Muscle layer of duodenum (tissue), 2 donors: ENCODE measurements around the gene IL12B.
"Not testable (repeated sequence)": the region's sequence is repeated elsewhere in the genome, so short reads cannot be mapped to it uniquely, and the experiment has no call there.

Experiments used
- H3K27ac ChIP-seq: one replicate; pipeline ENCODE4 v1.7.0; 2013; ENCODE audit warnings: mild to moderate bottlenecking, low read length
- H3K27me3 ChIP-seq: one replicate; pipeline ENCODE4 v1.7.0; 2013; ENCODE audit warnings: low read depth, mild to moderate bottlenecking, control low read depth, low read length
- H3K36me3 ChIP-seq, 2 donors: one replicate each; pipeline ENCODE4 v1.7.0; 2013; ENCODE audit warnings: low read length in 2 of 2, control low read depth in 1 of 2, mild to moderate bottlenecking in 1 of 2; ENCODE audit not compliant: insufficient read depth in 2 of 2, control insufficient read depth in 1 of 2
- H3K4me1 ChIP-seq, 2 donors: one replicate each; pipeline ENCODE4 v1.7.0; 2013; ENCODE audit warnings: low read length in 2 of 2, mild to moderate bottlenecking in 2 of 2, control low read depth in 1 of 2, moderate library complexity in 1 of 2; ENCODE audit not compliant: insufficient read depth in 2 of 2, control insufficient read depth in 1 of 2
- H3K4me3 ChIP-seq, 2 donors: one replicate each; pipeline ENCODE4 v1.7.0; 2013; ENCODE audit warnings: low read length in 2 of 2, low read depth in 1 of 2, mild to moderate bottlenecking in 1 of 2
- H3K9me3 ChIP-seq, 2 donors: one replicate each; pipeline ENCODE4 v1.7.0; 2013; ENCODE audit warnings: low read length in 2 of 2, control low read depth in 1 of 2, mild to moderate bottlenecking in 1 of 2; ENCODE audit not compliant: control insufficient read depth in 1 of 2
- donor health status: healthy.

Gene IL12B

DNA sequence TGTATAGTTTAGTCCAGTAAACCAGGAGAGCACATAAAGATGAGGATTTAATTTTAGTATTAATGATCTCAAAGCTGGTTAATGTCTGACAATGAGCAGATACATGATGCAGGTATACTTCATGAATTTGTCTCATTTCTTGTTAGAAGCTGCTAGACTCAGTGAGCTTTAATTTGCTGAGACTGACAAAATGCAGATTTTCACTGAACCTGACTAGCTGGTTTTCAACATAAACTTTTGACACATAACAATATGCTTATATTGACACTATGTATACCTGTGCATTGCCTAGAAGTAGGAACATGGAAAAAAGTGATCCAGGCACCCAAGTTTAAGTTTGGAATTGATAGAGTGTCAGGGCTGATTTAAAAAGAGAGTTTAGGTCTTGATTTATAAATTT, 56.4 kb downstream of the IL12B start:
- no peak overlapping the region for H3K27ac ChIP-seq
- no peaks in the 10 kb centered on the region for H3K27me3 ChIP-seq
- no peaks in the 10 kb centered on the region for H3K4me1 ChIP-seq
- no peak overlapping the region for H3K4me3 ChIP-seq
- H3K9me3 ChIP-seq: no peaks in the 10 kb centered on the region
- H3K36me3 ChIP-seq: peaks cover 27 to 43% of the 10 kb centered on the region in 2 donors

DNA sequence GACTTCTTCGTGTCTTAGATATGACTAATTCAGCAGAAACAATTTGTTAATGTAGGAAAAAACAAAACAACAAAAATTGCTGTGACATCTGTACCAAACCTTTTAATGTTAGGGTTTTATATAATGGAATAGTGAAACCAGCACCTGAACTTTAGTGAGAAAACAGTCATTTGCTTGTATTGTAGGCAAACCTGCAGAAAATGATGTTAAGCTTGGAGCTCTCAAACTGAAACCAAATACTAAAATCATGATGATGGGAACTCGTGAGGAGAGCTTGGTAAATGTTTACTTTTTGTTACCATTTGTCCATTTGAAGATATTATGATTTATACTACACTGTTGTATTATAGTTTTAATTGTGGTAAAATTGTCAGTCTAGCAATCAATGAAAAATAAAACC, 60.6 kb downstream of the IL12B start:
- Histone ChIP-seq H3K4me3 (no peak overlapping the region), H3K36me3 (peaks cover 13 to 33% of the 10 kb centered on the region in 2 donors), H3K27ac (no peak overlapping the region), H3K27me3 (no peaks in the 10 kb centered on the region), H3K4me1 (peaks cover 0 to under 1% of the 10 kb centered on the region in 2 donors), H3K9me3 (no peaks in the 10 kb centered on the region)

DNA sequence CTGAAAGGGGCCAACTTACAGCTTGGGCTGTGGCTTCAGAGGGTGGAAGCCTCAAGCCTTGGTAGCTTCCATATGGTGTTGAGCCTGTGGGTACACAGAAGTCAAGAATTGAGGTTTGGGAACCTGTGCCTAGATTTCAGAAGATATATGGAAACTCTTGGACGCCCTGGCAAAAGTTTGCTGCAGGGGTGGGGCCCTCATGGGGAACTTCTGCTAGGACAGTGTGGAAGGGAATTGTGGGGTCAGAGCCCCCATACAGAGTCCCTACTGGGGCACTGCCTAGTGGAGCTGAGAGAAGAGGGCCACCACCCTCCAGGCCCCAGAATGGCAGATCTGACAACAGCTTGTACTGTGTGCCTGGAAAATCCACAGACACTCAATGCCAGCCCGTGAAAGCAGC, 63.5 kb downstream of the IL12B start:
- H3K27me3 ChIP-seq, H3K9me3 ChIP-seq, H3K4me3 ChIP-seq, H3K4me1 ChIP-seq, H3K27ac ChIP-seq: not testable (repeated sequence)
- peaks cover 8 to 14% of the 10 kb centered on the region in 2 donors for H3K36me3 ChIP-seq
